Suprapubic skin (tissue), 3 donors: ENCODE measurements around the gene RASSF10.

ENCODE experiments used
- CTCF ChIP-seq, 2 donors: fragments of 200-600 bp in 1 of 2; fragments of 450-650 bp in 1 of 2; sonication (generic) in 1 of 2; IDR thresholded peaks; one replicate each; pipeline ENCODE4 v1.5.1; 2016 to 2019; ENCODE audit warnings: antibody characterized with exemption in 2 of 2, mild to moderate bottlenecking in 1 of 2, moderate library complexity in 1 of 2
- EP300 ChIP-seq: sonication (generic); formaldehyde crosslinking; IDR thresholded peaks from one replicate; pipeline ENCODE4 v1.6.1; 2017; ENCODE audit warnings: antibody characterized with exemption

- no peak for TF ChIP-seq CTCF (IDR thresholded peaks at IDR 0.05)
- TF ChIP-seq EP300: no peak
Observed at GRCh38 chr11:12962306-12962705, 46.8 kb upstream of the RASSF10 start.
